ENCODE measurements around the gene ABR. TPM values are rescaled to one million over a fixed set of nuclear protein-coding genes. Genes with fewer than 3 reads are reported as not detected.

ABR gene
- total and polyA plus RNA-seq, 2 donors, result 17.7 to 37.6 TPM

GRCh38 chr17:1180958-1181752 is 1.4 kb upstream of the ABR start:
- DNase-seq (ENCODE audit: low read depth in 6 of 9, low spot score in 9 of 9), result no peak
- H3K27ac ChIP-seq (ENCODE audit: low read depth in 1 of 2, low read length in 1 of 2), result no peak overlapping the region
- no peaks in the 10 kb centered on the region for H3K9me3 ChIP-seq (ENCODE audit: control insufficient read depth in 2 of 2, insufficient read depth in 1 of 2, low read length in 1 of 2)
- H3K27me3 ChIP-seq (ENCODE audit: control insufficient read depth in 2 of 2, insufficient read depth in 1 of 2, low read length in 1 of 2), result peaks cover 28 to 62% of the 10 kb centered on the region in 2 donors
- WGBS, result 87% methylated on average over 23 of the region's 23 CpGs
- H3K4me1 ChIP-seq (ENCODE audit: control insufficient read depth in 2 of 2, insufficient read depth in 2 of 2, low read length in 2 of 2), result peaks cover 5 to 15% of the 10 kb centered on the region in 2 donors
- H3K4me3 ChIP-seq (ENCODE audit: low read length in 2 of 2), result no peak overlapping the region
- no peaks in the 10 kb centered on the region for H3K36me3 ChIP-seq (ENCODE audit: control insufficient read depth in 2 of 2, insufficient read depth in 2 of 2, low read length in 1 of 2)

DNA sequence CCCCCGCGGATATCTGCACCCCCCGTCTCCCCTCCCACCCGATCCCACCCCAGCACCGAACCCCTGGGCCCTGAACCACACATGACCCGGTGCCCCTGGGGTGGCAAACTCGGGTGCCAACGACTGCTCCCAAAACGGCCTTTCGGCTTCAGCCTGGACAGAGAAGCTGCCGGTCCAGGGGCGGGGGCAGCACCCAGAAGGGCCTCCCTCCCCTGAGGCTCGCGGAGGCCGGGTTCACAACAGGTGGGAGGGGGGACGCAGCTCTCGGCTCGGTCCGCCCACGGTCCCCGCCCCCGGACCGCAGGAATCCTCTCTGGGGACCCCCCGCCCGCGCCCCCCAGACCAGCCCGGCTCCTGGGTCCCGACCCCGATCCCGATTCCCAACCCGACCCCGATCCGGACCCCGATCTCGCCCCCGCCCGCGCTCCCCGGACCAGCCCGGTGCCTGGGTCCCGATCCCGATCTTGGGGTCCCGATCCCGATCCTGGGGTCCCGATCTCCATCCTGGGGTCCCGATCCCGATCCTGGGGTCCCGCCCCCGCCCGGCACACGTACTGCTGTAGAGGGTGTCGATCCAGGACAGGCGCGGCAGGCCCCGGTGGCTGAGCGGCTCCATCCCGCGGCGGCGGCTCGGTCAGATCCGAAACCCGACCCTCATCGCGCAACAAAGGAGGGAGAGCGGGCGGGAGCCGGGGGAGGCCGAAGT is 516 bp downstream of the ABR start:
- DNase-seq (ENCODE audit: low read depth in 6 of 9, low spot score in 9 of 9), result no peak
- Histone ChIP-seq H3K36me3 (ENCODE audit: control insufficient read depth in 2 of 2, insufficient read depth in 2 of 2, low read length in 1 of 2) (no peaks in the 10 kb centered on the region), H3K27me3 (ENCODE audit: control insufficient read depth in 2 of 2, insufficient read depth in 1 of 2, low read length in 1 of 2) (peaks cover 28 to 65% of the 10 kb centered on the region in 2 donors), H3K4me3 (ENCODE audit: low read length in 2 of 2) (peak overlapping the region; percentile 52 to 87), H3K4me1 (ENCODE audit: control insufficient read depth in 2 of 2, insufficient read depth in 2 of 2, low read length in 2 of 2) (peaks cover 5 to 15% of the 10 kb centered on the region in 2 donors), H3K27ac (ENCODE audit: low read depth in 1 of 2, low read length in 1 of 2) (no peak overlapping the region), H3K9me3 (ENCODE audit: control insufficient read depth in 2 of 2, insufficient read depth in 1 of 2, low read length in 1 of 2) (no peaks in the 10 kb centered on the region)
- WGBS, result 2% methylated on average over 68 of the region's 69 CpGs

DNA sequence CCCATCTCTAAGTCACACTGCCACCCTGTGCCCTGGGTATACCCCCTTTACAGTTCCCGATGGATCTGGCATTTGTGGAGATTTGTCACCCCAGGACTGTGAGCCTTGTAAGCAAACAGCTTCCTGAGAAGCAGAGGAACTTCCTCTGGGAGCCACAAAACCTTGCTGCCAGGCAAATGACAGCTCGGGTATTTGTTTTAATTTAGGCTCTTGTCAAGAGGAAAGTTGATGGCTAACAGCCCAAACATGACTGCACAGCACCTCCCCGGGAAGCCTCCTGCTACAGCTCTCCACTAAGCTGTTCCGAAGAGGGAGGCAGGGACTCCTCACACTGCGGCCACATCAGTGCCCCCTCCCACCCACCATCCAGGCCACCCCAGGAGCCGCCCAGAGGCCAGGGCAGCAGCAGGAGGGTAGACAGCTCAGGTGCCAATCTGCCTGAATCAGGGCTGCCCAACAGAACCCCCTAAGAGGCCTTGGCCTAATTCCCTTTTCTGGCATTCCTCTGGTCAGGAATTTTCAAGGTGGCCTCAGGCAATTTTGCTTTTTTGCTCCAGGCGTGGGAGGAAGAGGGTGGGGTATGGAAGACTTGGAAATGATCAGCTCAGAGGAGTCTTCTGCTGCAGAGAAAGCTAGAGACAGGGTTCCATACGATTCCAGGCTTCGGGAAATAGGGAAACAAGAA is 2.6 kb downstream of the ABR start:
- no peak overlapping the region for H3K4me3 ChIP-seq (ENCODE audit: low read length in 2 of 2)
- no peak for DNase-seq (ENCODE audit: low read depth in 6 of 9, low spot score in 9 of 9)
- WGBS, result 66% methylated on average over 9 of the region's 9 CpGs
- H3K36me3 ChIP-seq (ENCODE audit: control insufficient read depth in 2 of 2, insufficient read depth in 2 of 2, low read length in 1 of 2), result no peaks in the 10 kb centered on the region
- no peaks in the 10 kb centered on the region for H3K9me3 ChIP-seq (ENCODE audit: control insufficient read depth in 2 of 2, insufficient read depth in 1 of 2, low read length in 1 of 2)
- H3K27ac ChIP-seq (ENCODE audit: low read depth in 1 of 2, low read length in 1 of 2), result no peak overlapping the region
- peaks cover 5 to 12% of the 10 kb centered on the region in 2 donors for H3K4me1 ChIP-seq (ENCODE audit: control insufficient read depth in 2 of 2, insufficient read depth in 2 of 2, low read length in 2 of 2)
- H3K27me3 ChIP-seq (ENCODE audit: control insufficient read depth in 2 of 2, insufficient read depth in 1 of 2, low read length in 1 of 2), result peaks cover 28 to 52% of the 10 kb centered on the region in 2 donors

DNA sequence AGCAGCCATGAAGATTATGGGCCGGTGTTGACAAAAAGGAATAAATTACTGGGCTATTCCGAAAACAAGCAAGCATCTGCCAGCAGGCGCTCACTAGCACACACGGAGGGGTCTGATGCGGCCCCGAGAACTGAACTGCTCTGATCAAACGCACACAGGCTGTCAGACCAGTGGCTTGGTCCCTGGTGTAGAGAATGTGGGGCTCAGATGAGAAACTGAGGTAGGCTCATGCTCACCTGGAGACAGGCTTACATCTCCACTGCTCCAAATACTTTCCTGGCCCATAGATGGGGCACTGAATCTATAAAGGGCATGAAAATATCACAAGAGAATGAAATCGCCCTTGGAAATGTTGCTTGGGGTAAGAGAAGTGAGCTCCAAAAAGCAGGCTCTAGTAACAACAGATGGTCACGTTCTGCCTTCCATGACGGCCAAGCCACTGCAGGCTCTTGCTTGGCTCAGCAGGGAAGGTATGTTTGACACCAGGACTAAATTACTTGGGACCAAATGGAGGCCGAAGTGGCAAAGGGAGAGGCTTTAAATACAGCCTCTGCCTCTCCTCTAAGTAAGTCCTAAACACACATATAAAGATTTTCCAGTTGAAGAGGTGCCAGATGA is 5.4 kb downstream of the ABR start:
- Histone ChIP-seq H3K27ac (ENCODE audit: low read depth in 1 of 2, low read length in 1 of 2) (no peak overlapping the region), H3K4me3 (ENCODE audit: low read length in 2 of 2) (no peak overlapping the region), H3K27me3 (ENCODE audit: control insufficient read depth in 2 of 2, insufficient read depth in 1 of 2, low read length in 1 of 2) (peaks cover 14 to 27% of the 10 kb centered on the region in 2 donors), H3K36me3 (ENCODE audit: control insufficient read depth in 2 of 2, insufficient read depth in 2 of 2, low read length in 1 of 2) (no peaks in the 10 kb centered on the region), H3K4me1 (ENCODE audit: control insufficient read depth in 2 of 2, insufficient read depth in 2 of 2, low read length in 2 of 2) (peaks cover 5% of the 10 kb centered on the region in 2 donors), H3K9me3 (ENCODE audit: control insufficient read depth in 2 of 2, insufficient read depth in 1 of 2, low read length in 1 of 2) (no peaks in the 10 kb centered on the region)
- WGBS, result 94% methylated on average over 11 of the region's 11 CpGs
- no peak for DNase-seq (ENCODE audit: low read depth in 6 of 9, low spot score in 9 of 9)

DNA sequence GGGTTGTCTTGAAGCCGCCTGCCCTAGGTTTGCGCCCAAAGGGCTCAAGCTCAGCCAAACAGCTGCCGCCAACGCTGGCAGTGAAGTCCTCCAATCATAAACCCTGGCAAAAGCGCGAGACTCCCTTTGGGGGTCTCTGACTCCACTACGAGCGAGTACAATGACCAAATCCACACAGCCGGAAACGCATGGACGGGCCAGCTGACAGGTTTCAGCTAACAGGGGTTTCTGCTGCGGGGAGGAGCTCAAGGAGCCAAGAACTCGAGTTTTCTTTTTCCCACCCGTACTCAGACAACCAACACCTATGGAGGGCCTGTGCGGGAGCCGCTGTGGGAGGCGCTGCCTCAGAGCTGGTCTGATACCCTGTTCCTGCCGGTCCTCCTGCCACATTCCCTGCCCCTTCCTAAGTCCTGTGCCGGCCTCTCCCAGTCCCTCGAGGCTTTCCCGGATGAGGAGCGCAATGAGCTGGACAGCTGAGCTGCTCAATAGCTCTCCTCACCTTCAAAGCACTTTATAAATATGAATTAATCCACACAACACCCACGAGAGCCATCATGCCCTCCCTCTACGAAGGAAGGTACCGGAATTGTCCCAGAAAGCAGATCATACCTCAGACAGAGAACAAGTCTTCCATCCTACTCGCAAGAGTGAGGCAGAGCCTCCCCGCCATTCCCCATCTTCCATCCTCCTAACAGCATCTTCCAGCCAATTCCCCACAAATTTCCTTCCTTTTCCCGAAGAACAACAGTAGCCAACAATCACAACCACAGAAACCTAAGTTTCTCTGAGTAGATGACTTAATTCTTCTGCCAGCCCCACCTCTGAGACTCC is 6.1 kb downstream of the ABR start:
- no peaks in the 10 kb centered on the region for H3K36me3 ChIP-seq (ENCODE audit: control insufficient read depth in 2 of 2, insufficient read depth in 2 of 2, low read length in 1 of 2)
- H3K9me3 ChIP-seq (ENCODE audit: control insufficient read depth in 2 of 2, insufficient read depth in 1 of 2, low read length in 1 of 2), result no peaks in the 10 kb centered on the region
- peaks cover 7 to 19% of the 10 kb centered on the region in 2 donors for H3K27me3 ChIP-seq (ENCODE audit: control insufficient read depth in 2 of 2, insufficient read depth in 1 of 2, low read length in 1 of 2)
- DNase-seq (ENCODE audit: low read depth in 6 of 9, low spot score in 9 of 9), result no peak
- 96% methylated on average over 28 of the region's 28 CpGs for WGBS
- no peak overlapping the region for H3K27ac ChIP-seq (ENCODE audit: low read depth in 1 of 2, low read length in 1 of 2)
- H3K4me1 ChIP-seq (ENCODE audit: control insufficient read depth in 2 of 2, insufficient read depth in 2 of 2, low read length in 2 of 2), result peaks cover 0 to 4% of the 10 kb centered on the region in 2 donors
- H3K4me3 ChIP-seq (ENCODE audit: low read length in 2 of 2), result no peak overlapping the region

GRCh38 chr17:1171953-1172352 is 7.8 kb downstream of the ABR start:
- Histone ChIP-seq H3K27ac (ENCODE audit: low read depth in 1 of 2, low read length in 1 of 2) (no peak overlapping the region), H3K4me3 (ENCODE audit: low read length in 2 of 2) (no peak overlapping the region), H3K27me3 (ENCODE audit: control insufficient read depth in 2 of 2, insufficient read depth in 1 of 2, low read length in 1 of 2) (peaks cover 0 to 3% of the 10 kb centered on the region in 2 donors), H3K4me1 (ENCODE audit: control insufficient read depth in 2 of 2, insufficient read depth in 2 of 2, low read length in 2 of 2) (peaks cover 0 to 5% of the 10 kb centered on the region in 2 donors), H3K9me3 (ENCODE audit: control insufficient read depth in 2 of 2, insufficient read depth in 1 of 2, low read length in 1 of 2) (no peaks in the 10 kb centered on the region), H3K36me3 (ENCODE audit: control insufficient read depth in 2 of 2, insufficient read depth in 2 of 2, low read length in 1 of 2) (no peaks in the 10 kb centered on the region)
- no peak for DNase-seq (ENCODE audit: low read depth in 6 of 9, low spot score in 9 of 9)
- WGBS, result 96% methylated on average over 11 of the region's 11 CpGs

- H3K4me1 ChIP-seq (ENCODE audit: control insufficient read depth in 2 of 2, insufficient read depth in 2 of 2, low read length in 2 of 2), result peaks cover 0 to 5% of the 10 kb centered on the region in 2 donors
- 97% methylated on average over 11 of the region's 11 CpGs for WGBS
- no peak overlapping the region for H3K27ac ChIP-seq (ENCODE audit: low read depth in 1 of 2, low read length in 1 of 2)
- no peak for DNase-seq (ENCODE audit: low read depth in 6 of 9, low spot score in 9 of 9)
- no peaks in the 10 kb centered on the region for H3K27me3 ChIP-seq (ENCODE audit: control insufficient read depth in 2 of 2, insufficient read depth in 1 of 2, low read length in 1 of 2)
- no peak overlapping the region for H3K4me3 ChIP-seq (ENCODE audit: low read length in 2 of 2)
- no peaks in the 10 kb centered on the region for H3K36me3 ChIP-seq (ENCODE audit: control insufficient read depth in 2 of 2, insufficient read depth in 2 of 2, low read length in 1 of 2)
- H3K9me3 ChIP-seq (ENCODE audit: control insufficient read depth in 2 of 2, insufficient read depth in 1 of 2, low read length in 1 of 2), result no peaks in the 10 kb centered on the region
Observed at GRCh38 chr17:1170739-1171138, 9.0 kb downstream of the ABR start.

DNA sequence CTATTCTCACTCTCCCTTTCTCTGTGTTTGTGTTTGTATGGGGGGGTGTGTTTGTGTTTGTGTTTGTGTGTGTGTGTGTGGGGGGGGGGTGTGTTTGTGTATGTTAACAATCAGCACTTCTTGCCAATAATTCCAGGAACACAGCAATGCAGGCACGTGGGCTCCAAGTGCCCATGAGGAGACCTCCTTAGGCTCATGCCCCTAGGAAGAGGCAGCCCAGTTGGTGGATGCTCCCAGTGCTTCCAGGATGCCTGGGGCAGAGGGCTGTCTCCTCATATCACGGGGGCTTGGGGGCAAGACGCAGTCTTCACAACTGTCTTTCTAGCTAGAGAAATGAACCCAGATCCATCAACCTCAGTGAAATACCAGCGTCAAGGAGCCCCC is 9.9 kb downstream of the ABR start:
- H3K4me3 ChIP-seq (ENCODE audit: low read length in 2 of 2), result no peak overlapping the region
- no peak overlapping the region for H3K27ac ChIP-seq (ENCODE audit: low read depth in 1 of 2, low read length in 1 of 2)
- H3K27me3 ChIP-seq (ENCODE audit: control insufficient read depth in 2 of 2, insufficient read depth in 1 of 2, low read length in 1 of 2), result no peaks in the 10 kb centered on the region
- WGBS, result 95% methylated on average over 4 of the region's 4 CpGs
- H3K36me3 ChIP-seq (ENCODE audit: control insufficient read depth in 2 of 2, insufficient read depth in 2 of 2, low read length in 1 of 2), result no peaks in the 10 kb centered on the region
- H3K4me1 ChIP-seq (ENCODE audit: control insufficient read depth in 2 of 2, insufficient read depth in 2 of 2, low read length in 2 of 2), result peaks cover 0 to 5% of the 10 kb centered on the region in 2 donors
- DNase-seq (ENCODE audit: low read depth in 6 of 9, low spot score in 9 of 9), result no peak
- no peaks in the 10 kb centered on the region for H3K9me3 ChIP-seq (ENCODE audit: control insufficient read depth in 2 of 2, insufficient read depth in 1 of 2, low read length in 1 of 2)
